Measurements from ENCODE around the gene RBMS2.

RBMS2 gene

DNA sequence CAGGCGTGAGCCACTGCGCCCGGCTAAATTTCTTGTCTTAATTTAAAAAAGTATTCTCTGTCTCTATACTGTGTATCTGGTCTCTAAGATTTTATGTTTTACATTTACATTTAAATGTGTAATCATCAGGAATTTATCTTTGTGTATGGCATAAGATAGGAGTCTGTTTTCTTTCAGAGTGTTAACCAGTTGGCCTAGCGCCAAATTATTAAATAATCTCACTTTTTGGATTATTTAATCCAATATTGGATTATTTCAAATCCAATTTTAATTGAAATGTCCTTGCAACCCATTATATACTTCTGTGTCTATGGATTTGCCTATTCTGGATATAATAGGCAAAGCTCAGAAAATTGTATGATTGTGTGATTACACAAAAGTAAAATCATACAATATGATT lies 63.5 kb downstream of the RBMS2 start:
- TF ChIP-seq FOXP2 (optimal IDR thresholded peaks at IDR 0.05; ENCODE audit: control extremely low read depth, extremely low read length, insufficient read depth) (no peak), POLR2AphosphoS5 (IDR thresholded peaks at IDR 0.05; ENCODE audit: borderline replicate concordance, low read depth, low read length) (no peak), EZH2 (IDR thresholded peaks at IDR 0.05) (no peak)
- peaks cover 16% of the 10 kb centered on the region; the same call in 1 of the 2 replicates for H3K36me3 ChIP-seq (ENCODE audit: insufficient read depth, low read length)

GRCh38 chr12:56589783-56590182 lies 68.2 kb downstream of the RBMS2 start:
- Histone ChIP-seq H3K27ac (no peak overlapping the region), H3K9me3 (ENCODE audit: low read depth, low read length) (no peaks in the 10 kb centered on the region), H3K9ac (ENCODE audit: insufficient read length) (no peak overlapping the region), H3K4me3 (no peak overlapping the region), H3K36me3 (ENCODE audit: insufficient read depth, low read length) (peaks cover 16% of the 10 kb centered on the region; the same call in 1 of the 2 replicates)
- no peak for DNase-seq (ENCODE audit: low read depth, low spot score)
- TF ChIP-seq POLR2AphosphoS5 (IDR thresholded peaks at IDR 0.05; ENCODE audit: borderline replicate concordance, low read depth, low read length) (no peak), FOXP2 (optimal IDR thresholded peaks at IDR 0.05; ENCODE audit: control extremely low read depth, extremely low read length, insufficient read depth) (no peak), EZH2 (IDR thresholded peaks at IDR 0.05) (no peak)

More for the DNA sequence above, 63.5 kb downstream of the RBMS2 start:
- Histone ChIP-seq H3K9me3 (ENCODE audit: low read depth, low read length) (no peaks in the 10 kb centered on the region), H3K27ac (no peak overlapping the region), H3K4me3 (no peak overlapping the region), H3K9ac (ENCODE audit: insufficient read length) (no peak overlapping the region)
- DNase-seq (ENCODE audit: low read depth, low spot score), result no peak

- DNase-seq (ENCODE audit: low read depth, low spot score), result no peak
- Histone ChIP-seq H3K9ac (ENCODE audit: insufficient read length) (no peak overlapping the region), H3K36me3 (ENCODE audit: insufficient read depth, low read length) (peaks cover 16% of the 10 kb centered on the region; the same call in 1 of the 2 replicates), H3K27ac (no peak overlapping the region), H3K4me3 (no peak overlapping the region), H3K9me3 (ENCODE audit: low read depth, low read length) (no peaks in the 10 kb centered on the region)
- TF ChIP-seq POLR2AphosphoS5 (IDR thresholded peaks at IDR 0.05; ENCODE audit: borderline replicate concordance, low read depth, low read length) (no peak), EZH2 (IDR thresholded peaks at IDR 0.05) (no peak), FOXP2 (optimal IDR thresholded peaks at IDR 0.05; ENCODE audit: control extremely low read depth, extremely low read length, insufficient read depth) (no peak)
These were observed 68.7 kb downstream of the RBMS2 start for GRCh38 chr12:56590237-56590830.

DNA sequence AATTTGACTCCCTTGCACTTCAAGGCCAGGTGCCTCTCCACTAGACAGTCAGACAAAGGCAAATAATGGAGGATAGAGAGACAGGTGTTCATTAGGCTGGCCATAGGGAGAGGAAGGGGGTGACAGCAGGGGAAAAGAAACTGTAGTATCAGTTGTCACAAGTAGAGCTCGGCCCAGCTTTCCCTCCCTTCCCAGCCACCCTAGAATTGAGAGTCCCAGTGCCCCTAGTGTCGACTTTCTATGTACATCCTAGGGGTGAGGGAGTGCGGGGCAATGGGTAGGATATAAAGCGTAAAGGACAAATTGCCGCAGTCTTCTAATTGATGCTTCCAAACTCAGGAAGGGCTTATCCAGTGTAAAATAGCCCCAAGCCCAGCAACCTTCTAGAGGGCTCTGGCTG lies 69.5 kb downstream of the RBMS2 start:
- DNase-seq (ENCODE audit: low read depth, low spot score), result no peak
- TF ChIP-seq FOXP2 (optimal IDR thresholded peaks at IDR 0.05; ENCODE audit: control extremely low read depth, extremely low read length, insufficient read depth) (no peak), EZH2 (IDR thresholded peaks at IDR 0.05) (no peak)
- no peak overlapping the region for H3K4me3 ChIP-seq
- peaks cover 16% of the 10 kb centered on the region; the same call in 1 of the 2 replicates for H3K36me3 ChIP-seq (ENCODE audit: insufficient read depth, low read length)
- H3K27ac ChIP-seq, result no peak overlapping the region
- H3K9me3 ChIP-seq (ENCODE audit: low read depth, low read length), result no peaks in the 10 kb centered on the region
- H3K9ac ChIP-seq (ENCODE audit: insufficient read length), result no peak overlapping the region

- Histone ChIP-seq H3K9me3 (ENCODE audit: low read depth, low read length) (no peaks in the 10 kb centered on the region), H3K27ac (peak overlapping the region; percentile 49; the same call in 1 of the 2 replicates), H3K36me3 (ENCODE audit: insufficient read depth, low read length) (peaks cover 19% of the 10 kb centered on the region; the same call in 1 of the 2 replicates), H3K4me3 (no peak overlapping the region), H3K9ac (ENCODE audit: insufficient read length) (no peak overlapping the region)
- DNase-seq (ENCODE audit: low read depth, low spot score), result no peak
- TF ChIP-seq FOXP2 (optimal IDR thresholded peaks at IDR 0.05; ENCODE audit: control extremely low read depth, extremely low read length, insufficient read depth) (no peak), POLR2AphosphoS5 (IDR thresholded peaks at IDR 0.05; ENCODE audit: borderline replicate concordance, low read depth, low read length) (no peak), EZH2 (IDR thresholded peaks at IDR 0.05) (no peak)
These were observed 70.3 kb downstream of the RBMS2 start for GRCh38 chr12:56591961-56592360.

DNA sequence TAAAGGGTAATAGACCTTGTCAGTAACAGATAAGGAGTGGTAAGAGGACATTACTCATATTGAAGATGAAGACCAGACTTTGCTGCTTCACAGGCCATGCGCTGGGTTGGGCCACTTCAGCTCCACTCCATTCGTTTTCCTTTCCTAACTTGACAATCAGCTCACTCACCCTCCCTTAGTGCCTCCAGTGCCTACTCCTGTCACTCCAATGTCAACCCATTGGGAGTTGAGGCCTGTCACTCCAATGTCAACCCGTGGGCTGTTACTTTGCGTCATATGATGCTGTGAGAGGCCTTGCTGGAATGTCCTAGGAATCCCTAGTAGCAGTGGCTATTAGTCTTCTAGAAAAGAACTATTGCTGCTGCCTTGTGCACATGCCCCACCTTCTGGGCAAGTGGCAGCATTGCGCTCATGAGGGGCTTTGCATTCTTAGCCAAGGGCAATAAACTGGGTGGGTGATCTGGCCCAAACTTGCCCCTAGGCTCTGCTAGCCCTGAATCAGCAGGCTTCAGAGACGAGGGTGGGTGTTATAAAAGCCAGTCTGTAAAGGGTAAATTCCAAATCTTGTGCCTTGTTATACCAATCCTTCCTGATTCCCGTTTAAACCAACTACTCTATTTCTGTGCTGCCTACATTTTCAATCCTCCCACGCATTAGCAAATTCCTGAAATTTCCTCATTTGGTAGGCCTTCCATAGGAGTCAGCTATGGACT lies 72.4 kb downstream of the RBMS2 start:
- H3K36me3 ChIP-seq (ENCODE audit: insufficient read depth, low read length), result peaks cover 24% of the 10 kb centered on the region
- TF ChIP-seq POLR2AphosphoS5 (IDR thresholded peaks at IDR 0.05; ENCODE audit: borderline replicate concordance, low read depth, low read length) (0 out of 2 replicates have a peak, but pooled peaks have one; percentile 21), EZH2 (IDR thresholded peaks at IDR 0.05) (no peak)
- peak; percentile 47 for DNase-seq (ENCODE audit: low read depth, low spot score)
- H3K27ac ChIP-seq, result peak overlapping the region; percentile 52
- H3K4me3 ChIP-seq, result no peak overlapping the region
- peak overlapping the region; percentile 4 for H3K9ac ChIP-seq (ENCODE audit: insufficient read length)
- no peaks in the 10 kb centered on the region for H3K9me3 ChIP-seq (ENCODE audit: low read depth, low read length)

- no peak overlapping the region for H3K27ac ChIP-seq
- DNase-seq (ENCODE audit: low read depth, low spot score), result no peak
- H3K9ac ChIP-seq (ENCODE audit: insufficient read length), result no peak overlapping the region
- peaks cover 52% of the 10 kb centered on the region for H3K36me3 ChIP-seq (ENCODE audit: insufficient read depth, low read length)
- no peaks in the 10 kb centered on the region for H3K9me3 ChIP-seq (ENCODE audit: low read depth, low read length)
- no peak overlapping the region for H3K4me3 ChIP-seq
- TF ChIP-seq EZH2 (IDR thresholded peaks at IDR 0.05) (no peak), POLR2AphosphoS5 (IDR thresholded peaks at IDR 0.05; ENCODE audit: borderline replicate concordance, low read depth, low read length) (no peak), FOXP2 (optimal IDR thresholded peaks at IDR 0.05; ENCODE audit: control extremely low read depth, extremely low read length, insufficient read depth) (no peak)
These were observed 75.2 kb downstream of the RBMS2 start for GRCh38 chr12:56596815-56597214.

DNA sequence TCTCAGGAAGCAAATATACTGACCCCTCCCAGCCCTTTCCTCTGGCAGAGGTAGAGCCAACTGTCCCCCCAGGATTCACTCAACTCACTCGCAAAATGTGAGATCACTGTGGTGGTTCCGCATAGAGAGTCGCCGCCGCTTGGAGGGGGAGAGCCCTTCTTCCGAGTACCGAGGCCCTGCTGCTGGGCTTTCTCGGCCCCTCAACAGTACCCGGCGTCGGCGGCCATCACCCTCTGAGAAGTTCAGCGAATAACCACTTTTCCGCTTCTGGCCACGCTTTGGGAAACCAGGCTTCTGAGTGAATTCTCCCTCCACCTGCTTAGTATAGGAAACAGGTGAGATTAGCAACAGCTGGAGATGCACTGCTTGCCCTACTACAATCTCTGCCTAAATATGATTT lies 77.4 kb downstream of the RBMS2 start:
- Histone ChIP-seq H3K9me3 (ENCODE audit: low read depth, low read length) (no peaks in the 10 kb centered on the region), H3K4me3 (no peak overlapping the region), H3K27ac (no peak overlapping the region), H3K36me3 (ENCODE audit: insufficient read depth, low read length) (peaks cover 74% of the 10 kb centered on the region), H3K9ac (ENCODE audit: insufficient read length) (no peak overlapping the region)
- DNase-seq (ENCODE audit: low read depth, low spot score), result no peak
- TF ChIP-seq POLR2AphosphoS5 (IDR thresholded peaks at IDR 0.05; ENCODE audit: borderline replicate concordance, low read depth, low read length) (no peak), FOXP2 (optimal IDR thresholded peaks at IDR 0.05; ENCODE audit: control extremely low read depth, extremely low read length, insufficient read depth) (no peak), EZH2 (IDR thresholded peaks at IDR 0.05) (no peak)
